Measurements from ENCODE around the gene NOP10.

The NOP10 gene

DNA sequence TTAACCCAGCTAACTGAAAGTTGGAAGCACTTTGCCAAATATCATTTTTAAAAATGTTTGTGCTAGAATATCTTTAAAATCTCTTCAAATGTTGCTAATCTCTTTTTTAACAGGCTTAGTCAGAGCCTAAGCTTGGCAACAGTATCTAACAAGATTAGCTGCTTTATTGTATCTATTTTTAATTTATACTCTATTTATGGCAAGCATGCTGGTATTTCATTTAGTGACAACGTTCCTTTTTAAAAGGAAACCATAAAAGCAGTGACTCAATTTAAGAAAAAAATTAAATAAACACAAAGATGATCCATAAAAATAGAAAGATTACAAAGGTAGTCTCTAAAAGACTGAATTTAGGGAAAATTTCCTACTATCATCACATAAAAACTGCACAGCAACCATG is 45.9 kb downstream of the NOP10 start:
- DNase-seq, result no peak
- in situ Hi-C loops (cut with HindIII; ENCODE audit: low pct_ligation_motif_present, low pct_unique_long_range_greater_than_20kb, low sequenced_read_pairs), result no loop called here

GRCh38 chr15:34292621-34293020 is 50.3 kb downstream of the NOP10 start:
- no peak for DNase-seq
- in situ Hi-C loops (cut with HindIII; ENCODE audit: low pct_ligation_motif_present, low pct_unique_long_range_greater_than_20kb, low sequenced_read_pairs), result no loop called here
